DND-41 (cell line): ENCODE results near the gene FAM168A.

Experiments
- ATAC-seq: fragments of 200-7000 bp; cut with Tn5 transposase; 3 replicates; pipeline ENCODE4 v1.9.1; 2021; ENCODE audit warnings: low read depth; ENCODE audit not compliant: insufficient read depth
- DNase-seq: peaks from one replicate; pipeline ENCODE4 v3.0.0-alpha.2; 2020
- H2AFZ ChIP-seq: 2 replicates; pipeline ENCODE4 v1.6.0; 2012; ENCODE audit warnings: low read depth, low read length
- H3K27ac ChIP-seq: 2 replicates; pipeline ENCODE4 v1.5.1; 2012; ENCODE audit warnings: low read length, inconsistent platforms
- H3K27me3 ChIP-seq: fragments of 200-600 bp; sonication (generic); 2 replicates; pipeline ENCODE4 v1.6.0; 2012; ENCODE audit warnings: low read length, mild to moderate bottlenecking, inconsistent platforms; ENCODE audit not compliant: insufficient read depth, poor library complexity
- H3K36me3 ChIP-seq: 2 replicates; pipeline ENCODE4 v1.5.1; 2012; ENCODE audit warnings: low read length, inconsistent platforms; ENCODE audit not compliant: insufficient read depth
- H3K4me1 ChIP-seq: 2 replicates; pipeline ENCODE4 v1.5.1; 2012; ENCODE audit warnings: mild to moderate bottlenecking, low read length; ENCODE audit not compliant: insufficient read depth
- H3K4me2 ChIP-seq: 2 replicates; pipeline ENCODE4 v1.6.0; 2012; ENCODE audit warnings: mild to moderate bottlenecking, moderate library complexity, low read length, inconsistent platforms; ENCODE audit not compliant: insufficient read depth
- H3K4me3 ChIP-seq, 2 experiments: fragments of 200-600 bp in 1 of 2; shearing (Covaris generic) in 1 of 2; 2 replicates each; pipeline ENCODE4 v1.5.1; 2012 to 2016; ENCODE audit warnings: inconsistent platforms in 2 of 2, low read length in 2 of 2, mild to moderate bottlenecking in 2 of 2, low read depth in 1 of 2, moderate library complexity in 1 of 2
- H3K79me2 ChIP-seq: 2 replicates; pipeline ENCODE4 v1.6.0; 2012; ENCODE audit warnings: low read length, inconsistent platforms; ENCODE audit not compliant: insufficient read depth
- H3K9ac ChIP-seq: 2 replicates; pipeline ENCODE4 v1.6.0; 2012; ENCODE audit warnings: low read depth, mild to moderate bottlenecking, inconsistent platforms, low read length, moderate library complexity
- H3K9me3 ChIP-seq: 2 replicates; pipeline ENCODE4 v1.5.1; 2012; ENCODE audit warnings: low read length, moderate library complexity, mild to moderate bottlenecking, inconsistent platforms; ENCODE audit not compliant: insufficient read depth, severe bottlenecking
- H4K20me1 ChIP-seq: 2 replicates; pipeline ENCODE4 v1.6.0; 2012; ENCODE audit warnings: low read length; ENCODE audit not compliant: insufficient read depth
- CTCF ChIP-seq: IDR thresholded peaks from 2 replicates; pipeline ENCODE4 v1.5.1; 2012; ENCODE audit warnings: borderline replicate concordance, low read length, moderate library complexity, mild to moderate bottlenecking; ENCODE audit not compliant: poor library complexity, severe bottlenecking; ENCODE audit errors: extremely low read depth
- EZH2 ChIP-seq: IDR thresholded peaks from 3 replicates; pipeline ENCODE4 v1.6.1; 2012; ENCODE audit warnings: borderline replicate concordance, low read depth, mild to moderate bottlenecking, moderate library complexity, low read length, inconsistent platforms; ENCODE audit not compliant: severe bottlenecking

The FAM168A gene

GRCh38 chr11:73406619-73407018 is 191.3 kb downstream of the FAM168A start:
- Histone ChIP-seq H3K4me1 (no peaks in the 10 kb centered on the region), H3K4me3 (no peak overlapping the region), H3K27me3 (no peaks in the 10 kb centered on the region), H3K36me3 (peaks cover 61% of the 10 kb centered on the region), H3K4me2 (no peak overlapping the region), H3K9ac (no peak overlapping the region), H3K27ac (no peak overlapping the region), H3K9me3 (no peaks in the 10 kb centered on the region), H2AFZ (no peak overlapping the region), H3K79me2 (no peaks in the 10 kb centered on the region), H4K20me1 (no peaks in the 10 kb centered on the region)
- TF ChIP-seq EZH2 (no peak), CTCF (no peak)
- ATAC-seq (no peak), DNase-seq (no peak)

- H3K9ac ChIP-seq: no peak overlapping the region
- no peaks in the 10 kb centered on the region for H3K9me3 ChIP-seq
- no peaks in the 10 kb centered on the region for H3K79me2 ChIP-seq
- no peak overlapping the region for H3K4me2 ChIP-seq
- H3K27ac ChIP-seq: no peak overlapping the region
- TF ChIP-seq CTCF (no peak), EZH2 (no peak)
- H2AFZ ChIP-seq: no peak overlapping the region
- DNase-seq: no peak
- H3K27me3 ChIP-seq: no peaks in the 10 kb centered on the region
- H3K36me3 ChIP-seq: peaks cover 60% of the 10 kb centered on the region
- no peaks in the 10 kb centered on the region for H4K20me1 ChIP-seq
- no peak overlapping the region for H3K4me3 ChIP-seq
- no peaks in the 10 kb centered on the region for H3K4me1 ChIP-seq
- ATAC-seq: no peak
Observed at GRCh38 chr11:73406131-73406530, 191.8 kb downstream of the FAM168A start.

- Histone ChIP-seq H3K79me2 (no peaks in the 10 kb centered on the region), H4K20me1 (no peaks in the 10 kb centered on the region), H3K9ac (no peak overlapping the region), H3K4me2 (no peak overlapping the region), H3K27me3 (no peaks in the 10 kb centered on the region), H3K27ac (no peak overlapping the region), H3K9me3 (no peaks in the 10 kb centered on the region), H3K4me3 (no peak overlapping the region), H3K4me1 (no peaks in the 10 kb centered on the region), H2AFZ (no peak overlapping the region), H3K36me3 (peaks cover 49% of the 10 kb centered on the region)
- DNase-seq: no peak
- no peak for ATAC-seq
- TF ChIP-seq CTCF: no peak
- TF ChIP-seq EZH2: no peak
Observed at GRCh38 chr11:73405146-73405510, 192.8 kb downstream of the FAM168A start.

- TF ChIP-seq EZH2: no peak
- TF ChIP-seq CTCF: no peak
- Histone ChIP-seq H2AFZ (no peak overlapping the region), H3K9me3 (no peaks in the 10 kb centered on the region), H3K27me3 (no peaks in the 10 kb centered on the region), H3K4me2 (no peak overlapping the region), H3K9ac (no peak overlapping the region), H3K79me2 (no peaks in the 10 kb centered on the region), H3K4me1 (no peaks in the 10 kb centered on the region), H3K36me3 (peaks cover 45% of the 10 kb centered on the region), H3K4me3 (no peak overlapping the region), H4K20me1 (no peaks in the 10 kb centered on the region), H3K27ac (no peak overlapping the region)
- ATAC-seq: no peak
- DNase-seq: no peak
Observed at GRCh38 chr11:73404506-73405145, 193.3 kb downstream of the FAM168A start.
